WTC11 (cell line): Measurements from ENCODE around the gene ERBB4. TPM values are rescaled to one million over a fixed set of nuclear protein-coding genes. Genes with fewer than 3 reads are reported as not detected.

Source experiments
- ATAC-seq: fragments of 200-7000 bp; cut with Tn5 transposase; 2 replicates; pipeline ENCODE4 v1.10.0; 2021; ENCODE audit warnings: mild to moderate bottlenecking, moderate library complexity
- Bru-seq: library from RNA; stranded (reverse); fragments of 400-500 nt; gene quantifications from one replicate; lab custom pipeline; 2021; lab: Mats Ljungman, UMichigan
- CTCF ChIA-PET: fragments of 300-600 bp; sonication (Branson Sonifier 250); formaldehyde crosslinking; loops from one replicate; lab custom pipeline; 2021; ENCODE audit warnings: antibody characterized with exemption; lab: Charles Lee
- POLR2A ChIA-PET: fragments of 350-600 bp; sonication (Branson Sonifier 250); formaldehyde crosslinking; loops from one replicate; lab custom pipeline; 2021; ENCODE audit warnings: antibody characterized with exemption; lab: Charles Lee
- DNase-seq: peaks from one replicate; pipeline ENCODE4 v3.0.0; 2021; ENCODE audit warnings: low spot score
- H3K27ac Mint-ChIP-seq: 2 replicates; pipeline ENCODE4 v1.8.0; 2021; ENCODE audit warnings: mixed read lengths
- H3K27me3 Mint-ChIP-seq: 2 replicates; pipeline ENCODE4 v1.8.0; 2021; ENCODE audit warnings: low read depth, mild to moderate bottlenecking, moderate library complexity, mixed read lengths
- H3K36me3 Mint-ChIP-seq: 2 replicates; pipeline ENCODE4 v1.8.0; 2021; ENCODE audit warnings: mixed read lengths
- H3K4me1 Mint-ChIP-seq: 2 replicates; pipeline ENCODE4 v1.8.0; 2022; ENCODE audit warnings: mixed read lengths
- H3K4me3 Mint-ChIP-seq: 2 replicates; pipeline ENCODE4 v1.8.0; 2021; ENCODE audit warnings: mild to moderate bottlenecking, moderate library complexity, mixed read lengths
- H3K9me3 Mint-ChIP-seq: 2 replicates; pipeline ENCODE4 v1.8.0; 2021; ENCODE audit warnings: mixed read lengths
- CREM ChIP-seq: sonication (generic); formaldehyde crosslinking; IDR thresholded peaks from 2 replicates; pipeline ENCODE4 v1.8.1; 2022; ENCODE audit warnings: mild to moderate bottlenecking, missing genetic modification reagents, moderate library complexity
- ELF4 ChIP-seq: sonication (generic); formaldehyde crosslinking; IDR thresholded peaks from 2 replicates; pipeline ENCODE4 v1.8.1; 2022; ENCODE audit warnings: low read depth, mild to moderate bottlenecking, moderate library complexity, missing genetic modification reagents
- ESRRA ChIP-seq: sonication (generic); formaldehyde crosslinking; IDR thresholded peaks from 2 replicates; pipeline ENCODE4 v1.8.1; 2022; ENCODE audit warnings: mild to moderate bottlenecking, missing genetic modification reagents, borderline replicate concordance
- GRHL2 ChIP-seq: fragments of 250-450 bp; sonication (Bioruptor Pico); IDR thresholded peaks from 2 replicates; pipeline ENCODE4 v1.8.0; 2022; ENCODE audit warnings: mild to moderate bottlenecking, moderate library complexity; ENCODE audit not compliant: insufficient replicate concordance, severe bottlenecking
- IRF2 ChIP-seq: sonication (generic); formaldehyde crosslinking; IDR thresholded peaks from 2 replicates; pipeline ENCODE4 v1.8.0; 2022; ENCODE audit warnings: low read depth, missing genetic modification reagents, borderline replicate concordance
- JAZF1 ChIP-seq: fragments of 250-450 bp; sonication (Bioruptor Pico); IDR thresholded peaks from 2 replicates; pipeline ENCODE4 v1.9.0; 2021; ENCODE audit warnings: moderate library complexity, mild to moderate bottlenecking, inconsistent platforms
- NFYB ChIP-seq: sonication (generic); formaldehyde crosslinking; conservative IDR thresholded peaks from 2 replicates; pipeline ENCODE4 v1.8.0; 2022; ENCODE audit warnings: low read depth, missing genetic modification reagents
- ZNF138 ChIP-seq: sonication (generic); formaldehyde crosslinking; conservative IDR thresholded peaks from 2 replicates; pipeline ENCODE4 v1.8.1; 2022; ENCODE audit warnings: mild to moderate bottlenecking, moderate library complexity, missing genetic modification reagents
- ZNF219 ChIP-seq: sonication (generic); formaldehyde crosslinking; IDR thresholded peaks from 2 replicates; pipeline ENCODE4 v1.8.0; 2023; ENCODE audit warnings: missing genetic modification reagents, mild to moderate bottlenecking, borderline replicate concordance
- ZNF423 ChIP-seq: fragments of 250-450 bp; sonication (Bioruptor Pico); IDR thresholded peaks from 2 replicates; pipeline ENCODE4 v2.1.2; 2022; ENCODE audit warnings: mild to moderate bottlenecking, moderate library complexity
- ZNF671 ChIP-seq: fragments of 250-450 bp; sonication (Bioruptor Pico); IDR thresholded peaks from 2 replicates; pipeline ENCODE4 v1.8.0; 2021; ENCODE audit warnings: mild to moderate bottlenecking
- long read RNA-seq, 3 experiments: library from RNA in 1 of 3; library from capped mRNA in 1 of 3; library from polyadenylated mRNA in 1 of 3; unstranded in 2 of 3; stranded (forward) in 1 of 3; transcript quantifications; one replicate each; pipeline ENCODE4 v2.0.0, GENCODE V29; 2021
- total RNA-seq: library from RNA; stranded (reverse); gene quantifications from 3 replicates; pipeline ENCODE4 v1.2.3, GENCODE V29; 2021
- TF ChIP-seq, protein P1 (sequence below): fragments of 250-450 bp; sonication (Bioruptor Pico); IDR thresholded peaks from 2 replicates; pipeline ENCODE4 v1.9.0; 2021; ENCODE audit warnings: moderate library complexity, mild to moderate bottlenecking, inconsistent platforms, borderline replicate concordance
- TF ChIP-seq, protein P2 (sequence below): sonication (generic); formaldehyde crosslinking; IDR thresholded peaks from 2 replicates; pipeline ENCODE4 v1.8.1; 2023; ENCODE audit warnings: mild to moderate bottlenecking, missing genetic modification reagents, moderate library complexity
- TF ChIP-seq, protein P3 (sequence below): sonication (generic); formaldehyde crosslinking; IDR thresholded peaks from 2 replicates; pipeline ENCODE4 v1.8.0; 2023; ENCODE audit warnings: missing genetic modification reagents, mild to moderate bottlenecking, borderline replicate concordance
- TF ChIP-seq, protein P4 (sequence below): sonication (generic); formaldehyde crosslinking; IDR thresholded peaks from 2 replicates; pipeline ENCODE4 v1.8.0; 2023; ENCODE audit warnings: missing genetic modification reagents

Gene ERBB4
- total RNA-seq = 1.6 to 1.8 TPM (median 1.6 TPM) in 3 replicates
- percentile 35 among the genes with signal in this experiment for Bru-seq, nascent RNA
- long read RNA-seq, experiment 1, partial matches to known transcripts = 0 of 1 reads
- long read RNA-seq, experiment 1, other reads (novel, unspliced or antisense) = 1 of 1 reads
- long read RNA-seq, experiment 2 = 0 reads
- long read RNA-seq, experiment 3 = 0 reads

- peak; percentile 45 for DNase-seq
- H3K9me3 Mint-ChIP-seq = no peaks in the 10 kb centered on the region
- no peaks in the 10 kb centered on the region for H3K36me3 Mint-ChIP-seq
- TF ChIP-seq GRHL2 (CRISPR knock-in tag) (no peak), ZNF219 (CRISPR knock-in tag) (no peak), ZNF671 (CRISPR knock-in tag) (no peak)
- TF ChIP-seq, protein P1, sequence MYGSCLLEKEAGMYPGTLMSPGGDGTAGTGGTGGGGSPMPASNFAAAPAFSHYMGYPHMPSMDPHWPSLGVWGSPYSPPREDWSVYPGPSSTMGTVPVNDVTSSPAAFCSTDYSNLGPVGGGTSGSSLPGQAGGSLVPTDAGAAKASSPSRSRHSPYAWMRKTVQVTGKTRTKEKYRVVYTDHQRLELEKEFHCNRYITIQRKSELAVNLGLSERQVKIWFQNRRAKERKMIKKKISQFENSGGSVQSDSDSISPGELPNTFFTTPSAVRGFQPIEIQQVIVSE (CRISPR knock-in tag) = no peak
- TF ChIP-seq, protein P2, sequence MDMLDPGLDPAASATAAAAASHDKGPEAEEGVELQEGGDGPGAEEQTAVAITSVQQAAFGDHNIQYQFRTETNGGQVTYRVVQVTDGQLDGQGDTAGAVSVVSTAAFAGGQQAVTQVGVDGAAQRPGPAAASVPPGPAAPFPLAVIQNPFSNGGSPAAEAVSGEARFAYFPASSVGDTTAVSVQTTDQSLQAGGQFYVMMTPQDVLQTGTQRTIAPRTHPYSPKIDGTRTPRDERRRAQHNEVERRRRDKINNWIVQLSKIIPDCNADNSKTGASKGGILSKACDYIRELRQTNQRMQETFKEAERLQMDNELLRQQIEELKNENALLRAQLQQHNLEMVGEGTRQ (CRISPR knock-in tag) = no peak
- peaks cover 72% of the 10 kb centered on the region for H3K27me3 Mint-ChIP-seq
- H3K4me3 Mint-ChIP-seq = peak within 1 kb of the TSS; percentile 92
- POLR2A ChIA-PET = interaction anchor here (0.6 kb wide), 2 partner anchors 624 to 675 kb away, joined by 3 read pairs; no protein-coding TSS in a partner anchor
- H3K27ac Mint-ChIP-seq = no peak within 1 kb of the TSS
- H3K4me1 Mint-ChIP-seq = peaks cover 19% of the 10 kb centered on the region
- CTCF ChIA-PET = interaction anchor here (0.7 to 2.3 kb wide), 4 partner anchors 18 to 794 kb away, joined by 3 to 8 read pairs (median 4); no protein-coding TSS in a partner anchor
- ATAC-seq = peak; percentile 9
Observed at GRCh38 chr2:212538305-212539071, at the start of gene ERBB4. Gene ERBB4 (minus strand): TSS chr2:212538802. CDS start chr2:212538530, 272 bp downstream.

- Mint-ChIP-seq H3K4me1 (no peaks in the 10 kb centered on the region), H3K4me3 (no peak overlapping the region), H3K27ac (no peak overlapping the region), H3K9me3 (peaks cover 23% of the 10 kb centered on the region), H3K36me3 (peaks cover 7% of the 10 kb centered on the region; the same call in 1 of the 2 replicates), H3K27me3 (no peaks in the 10 kb centered on the region; the same call in 1 of the 2 replicates)
- CTCF ChIA-PET = no interaction called here
- no peak for TF ChIP-seq NFYB (CRISPR knock-in tag)
- TF ChIP-seq, protein P3, sequence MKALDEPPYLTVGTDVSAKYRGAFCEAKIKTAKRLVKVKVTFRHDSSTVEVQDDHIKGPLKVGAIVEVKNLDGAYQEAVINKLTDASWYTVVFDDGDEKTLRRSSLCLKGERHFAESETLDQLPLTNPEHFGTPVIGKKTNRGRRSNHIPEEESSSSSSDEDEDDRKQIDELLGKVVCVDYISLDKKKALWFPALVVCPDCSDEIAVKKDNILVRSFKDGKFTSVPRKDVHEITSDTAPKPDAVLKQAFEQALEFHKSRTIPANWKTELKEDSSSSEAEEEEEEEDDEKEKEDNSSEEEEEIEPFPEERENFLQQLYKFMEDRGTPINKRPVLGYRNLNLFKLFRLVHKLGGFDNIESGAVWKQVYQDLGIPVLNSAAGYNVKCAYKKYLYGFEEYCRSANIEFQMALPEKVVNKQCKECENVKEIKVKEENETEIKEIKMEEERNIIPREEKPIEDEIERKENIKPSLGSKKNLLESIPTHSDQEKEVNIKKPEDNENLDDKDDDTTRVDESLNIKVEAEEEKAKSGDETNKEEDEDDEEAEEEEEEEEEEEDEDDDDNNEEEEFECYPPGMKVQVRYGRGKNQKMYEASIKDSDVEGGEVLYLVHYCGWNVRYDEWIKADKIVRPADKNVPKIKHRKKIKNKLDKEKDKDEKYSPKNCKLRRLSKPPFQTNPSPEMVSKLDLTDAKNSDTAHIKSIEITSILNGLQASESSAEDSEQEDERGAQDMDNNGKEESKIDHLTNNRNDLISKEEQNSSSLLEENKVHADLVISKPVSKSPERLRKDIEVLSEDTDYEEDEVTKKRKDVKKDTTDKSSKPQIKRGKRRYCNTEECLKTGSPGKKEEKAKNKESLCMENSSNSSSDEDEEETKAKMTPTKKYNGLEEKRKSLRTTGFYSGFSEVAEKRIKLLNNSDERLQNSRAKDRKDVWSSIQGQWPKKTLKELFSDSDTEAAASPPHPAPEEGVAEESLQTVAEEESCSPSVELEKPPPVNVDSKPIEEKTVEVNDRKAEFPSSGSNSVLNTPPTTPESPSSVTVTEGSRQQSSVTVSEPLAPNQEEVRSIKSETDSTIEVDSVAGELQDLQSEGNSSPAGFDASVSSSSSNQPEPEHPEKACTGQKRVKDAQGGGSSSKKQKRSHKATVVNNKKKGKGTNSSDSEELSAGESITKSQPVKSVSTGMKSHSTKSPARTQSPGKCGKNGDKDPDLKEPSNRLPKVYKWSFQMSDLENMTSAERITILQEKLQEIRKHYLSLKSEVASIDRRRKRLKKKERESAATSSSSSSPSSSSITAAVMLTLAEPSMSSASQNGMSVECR = no peak
- DNase-seq (no peak), ATAC-seq (no peak)
- POLR2A ChIA-PET = no interaction called here
Observed at GRCh38 chr2:212580117-212580516, 41.5 kb upstream of the ERBB4 start.

- no peak for DNase-seq
- H3K9me3 Mint-ChIP-seq = 0 out of 2 replicates have a peak, but pooled peaks cover 3% of the 10 kb centered on the region
- no peak for ATAC-seq
- H3K4me1 Mint-ChIP-seq = no peaks in the 10 kb centered on the region
- no peak overlapping the region for H3K4me3 Mint-ChIP-seq
- H3K27ac Mint-ChIP-seq = no peak overlapping the region
- no peaks in the 10 kb centered on the region for H3K27me3 Mint-ChIP-seq
- H3K36me3 Mint-ChIP-seq = no peaks in the 10 kb centered on the region
- CTCF ChIA-PET = no interaction called here
- POLR2A ChIA-PET = no interaction called here
- TF ChIP-seq, protein P4, sequence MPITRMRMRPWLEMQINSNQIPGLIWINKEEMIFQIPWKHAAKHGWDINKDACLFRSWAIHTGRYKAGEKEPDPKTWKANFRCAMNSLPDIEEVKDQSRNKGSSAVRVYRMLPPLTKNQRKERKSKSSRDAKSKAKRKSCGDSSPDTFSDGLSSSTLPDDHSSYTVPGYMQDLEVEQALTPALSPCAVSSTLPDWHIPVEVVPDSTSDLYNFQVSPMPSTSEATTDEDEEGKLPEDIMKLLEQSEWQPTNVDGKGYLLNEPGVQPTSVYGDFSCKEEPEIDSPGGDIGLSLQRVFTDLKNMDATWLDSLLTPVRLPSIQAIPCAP = no peak
- TF ChIP-seq ZNF423 (CRISPR knock-in tag) = no peak
- TF ChIP-seq, protein P3 = no peak
- no peak for TF ChIP-seq JAZF1 (CRISPR knock-in tag)
- TF ChIP-seq ELF4 (CRISPR knock-in tag) = no peak
- TF ChIP-seq IRF2 (CRISPR knock-in tag) = no peak
- no peak for TF ChIP-seq ESRRA (CRISPR knock-in tag)
- no peak for TF ChIP-seq CREM
- TF ChIP-seq ZNF138 (CRISPR knock-in tag) = no peak
- no peak for TF ChIP-seq NFYB (CRISPR knock-in tag)
Observed at GRCh38 chr2:212556296-212556695, 17.7 kb upstream of the ERBB4 start.
